Thyroid gland (tissue), 4 donors: Measurements from ENCODE around the gene PAQR8.

Experiments used
- POLR2A ChIP-seq, 2 donors: fragments of 450-650 bp; IDR thresholded peaks; one replicate each; pipeline ENCODE4 v1.6.1; 2017; ENCODE audit warnings: antibody characterized with exemption in 2 of 2, mild to moderate bottlenecking in 2 of 2, moderate library complexity in 1 of 2
- TF ChIP-seq, protein P1 (sequence below), 6 experiments: fragments of 200-600 bp in 3 of 6; fragments of 450-650 bp in 3 of 6; sonication (generic) in 3 of 6; IDR thresholded peaks; one replicate each; pipeline ENCODE4 v1.5.1; 2016 to 2019; ENCODE audit warnings: antibody characterized with exemption in 6 of 6, mild to moderate bottlenecking in 2 of 6, inconsistent platforms in 1 of 6, moderate library complexity in 1 of 6

DNA sequence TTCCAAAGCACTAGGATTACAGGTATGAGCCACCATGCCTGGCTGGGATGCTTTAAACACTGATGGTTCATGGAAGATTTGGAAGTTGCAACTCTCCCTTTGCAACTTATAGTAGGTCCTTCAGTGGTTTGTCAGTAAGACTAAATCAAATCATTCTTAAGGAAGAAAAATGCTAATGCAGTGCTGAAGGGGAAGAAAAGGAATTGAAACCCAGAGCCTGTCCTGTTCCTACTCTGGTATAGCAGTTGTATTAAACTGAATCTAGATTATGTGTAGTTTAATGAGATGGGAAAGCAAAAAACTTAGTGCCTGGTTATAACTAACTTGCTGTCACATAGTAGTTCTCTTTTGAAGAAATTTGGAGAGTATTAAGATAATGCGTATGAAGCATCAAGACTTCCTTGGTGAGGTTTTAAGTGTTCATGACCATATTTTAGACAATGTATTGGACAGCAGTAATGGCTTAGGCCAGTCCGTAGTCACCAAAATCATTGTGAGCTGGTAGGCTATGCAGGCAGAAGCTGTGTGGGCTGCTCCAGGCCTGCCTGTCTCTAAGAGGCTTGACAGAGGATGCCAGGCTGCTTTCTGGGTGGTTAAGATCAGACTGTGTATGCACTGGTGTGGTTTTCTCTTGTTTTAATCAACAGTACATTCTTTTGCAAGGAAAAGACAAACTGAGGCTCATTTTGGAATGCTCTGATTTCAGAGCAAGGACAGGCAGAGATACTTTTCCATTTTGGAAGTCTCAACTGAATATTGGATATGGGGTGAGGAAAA is 14.0 kb downstream of the PAQR8 start:
- TF ChIP-seq, protein P1, sequence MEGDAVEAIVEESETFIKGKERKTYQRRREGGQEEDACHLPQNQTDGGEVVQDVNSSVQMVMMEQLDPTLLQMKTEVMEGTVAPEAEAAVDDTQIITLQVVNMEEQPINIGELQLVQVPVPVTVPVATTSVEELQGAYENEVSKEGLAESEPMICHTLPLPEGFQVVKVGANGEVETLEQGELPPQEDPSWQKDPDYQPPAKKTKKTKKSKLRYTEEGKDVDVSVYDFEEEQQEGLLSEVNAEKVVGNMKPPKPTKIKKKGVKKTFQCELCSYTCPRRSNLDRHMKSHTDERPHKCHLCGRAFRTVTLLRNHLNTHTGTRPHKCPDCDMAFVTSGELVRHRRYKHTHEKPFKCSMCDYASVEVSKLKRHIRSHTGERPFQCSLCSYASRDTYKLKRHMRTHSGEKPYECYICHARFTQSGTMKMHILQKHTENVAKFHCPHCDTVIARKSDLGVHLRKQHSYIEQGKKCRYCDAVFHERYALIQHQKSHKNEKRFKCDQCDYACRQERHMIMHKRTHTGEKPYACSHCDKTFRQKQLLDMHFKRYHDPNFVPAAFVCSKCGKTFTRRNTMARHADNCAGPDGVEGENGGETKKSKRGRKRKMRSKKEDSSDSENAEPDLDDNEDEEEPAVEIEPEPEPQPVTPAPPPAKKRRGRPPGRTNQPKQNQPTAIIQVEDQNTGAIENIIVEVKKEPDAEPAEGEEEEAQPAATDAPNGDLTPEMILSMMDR (IDR thresholded peaks at IDR 0.05) = no peak
- no peak for TF ChIP-seq POLR2A (IDR thresholded peaks at IDR 0.05)
